NOMO-1 treated with dmso at 0.1 percent for 144 hours (cell line): ENCODE data around the gene TMEM259.

Experiments
- DNase-seq: peaks from one replicate; lab custom pipeline; 2025; ENCODE audit not compliant: unreplicated experiment; lab: John Stamatoyannopoulos, UW

TMEM259 gene

GRCh38 chr19:990119-990571 lies 30.8 kb downstream of the TMEM259 start:
- DNase-seq: no peak

- no peak for DNase-seq
Measured at GRCh38 chr19:989381-990081, 31.4 kb downstream of the TMEM259 start.

- no peak for DNase-seq
Measured at GRCh38 chr19:988510-988909, 32.4 kb downstream of the TMEM259 start.

GRCh38 chr19:988081-988480 lies 32.8 kb downstream of the TMEM259 start:
- DNase-seq: no peak

GRCh38 chr19:986083-986482 lies 34.8 kb downstream of the TMEM259 start:
- no peak for DNase-seq

- DNase-seq: peak; percentile 74
Measured at GRCh38 chr19:984165-984967, 36.6 kb downstream of the TMEM259 start, which contains the start of gene WDR18. Gene WDR18 (plus strand): TSS chr19:984345. CDS start chr19:984354, 9 bp downstream.

GRCh38 chr19:982567-983170 lies 38.3 kb downstream of the TMEM259 start:
- DNase-seq: peak; percentile 42

- DNase-seq: no peak
Measured at GRCh38 chr19:980133-980998, 40.6 kb downstream of the TMEM259 start.

GRCh38 chr19:979318-979741 lies 41.6 kb downstream of the TMEM259 start:
- DNase-seq: no peak

GRCh38 chr19:977058-977464 lies 43.9 kb downstream of the TMEM259 start:
- DNase-seq: no peak

GRCh38 chr19:976476-976875 lies 44.4 kb downstream of the TMEM259 start:
- no peak for DNase-seq

GRCh38 chr19:974564-975257 lies 46.2 kb downstream of the TMEM259 start:
- DNase-seq: no peak

- DNase-seq: no peak
Measured at GRCh38 chr19:973726-974563, 47.0 kb downstream of the TMEM259 start.

- DNase-seq: no peak
Measured at GRCh38 chr19:972281-972680, 48.6 kb downstream of the TMEM259 start.

- no peak for DNase-seq
Measured at GRCh38 chr19:971795-972194, 49.1 kb downstream of the TMEM259 start.

GRCh38 chr19:970695-971094 lies 50.2 kb downstream of the TMEM259 start:
- DNase-seq: no peak

GRCh38 chr19:966485-967088 lies 54.3 kb downstream of the TMEM259 start:
- no peak for DNase-seq

- no peak for DNase-seq
Measured at GRCh38 chr19:964761-965694, 55.9 kb downstream of the TMEM259 start.
